ENCODE data around the gene RAI14.

DNA sequence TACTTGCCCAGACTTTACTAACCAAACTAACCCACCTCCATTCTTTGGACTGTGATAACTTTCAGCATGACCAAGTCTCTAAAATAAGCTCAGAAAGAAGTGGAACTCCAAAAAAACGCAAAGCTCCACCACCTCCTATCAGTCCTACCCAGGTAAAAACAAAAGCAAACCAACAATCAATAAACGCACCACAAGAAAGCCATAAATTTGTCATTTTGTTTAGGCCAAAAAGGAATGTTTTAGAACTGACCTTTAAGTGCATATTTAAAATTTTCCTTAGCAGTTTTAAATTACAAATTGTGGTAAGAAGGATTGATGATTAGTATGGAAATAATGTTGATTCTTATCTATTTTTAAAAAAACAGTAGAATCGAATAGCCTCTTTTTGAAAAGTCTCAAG is 157.4 kb downstream of the RAI14 start:
- TF ChIP-seq, protein P1, sequence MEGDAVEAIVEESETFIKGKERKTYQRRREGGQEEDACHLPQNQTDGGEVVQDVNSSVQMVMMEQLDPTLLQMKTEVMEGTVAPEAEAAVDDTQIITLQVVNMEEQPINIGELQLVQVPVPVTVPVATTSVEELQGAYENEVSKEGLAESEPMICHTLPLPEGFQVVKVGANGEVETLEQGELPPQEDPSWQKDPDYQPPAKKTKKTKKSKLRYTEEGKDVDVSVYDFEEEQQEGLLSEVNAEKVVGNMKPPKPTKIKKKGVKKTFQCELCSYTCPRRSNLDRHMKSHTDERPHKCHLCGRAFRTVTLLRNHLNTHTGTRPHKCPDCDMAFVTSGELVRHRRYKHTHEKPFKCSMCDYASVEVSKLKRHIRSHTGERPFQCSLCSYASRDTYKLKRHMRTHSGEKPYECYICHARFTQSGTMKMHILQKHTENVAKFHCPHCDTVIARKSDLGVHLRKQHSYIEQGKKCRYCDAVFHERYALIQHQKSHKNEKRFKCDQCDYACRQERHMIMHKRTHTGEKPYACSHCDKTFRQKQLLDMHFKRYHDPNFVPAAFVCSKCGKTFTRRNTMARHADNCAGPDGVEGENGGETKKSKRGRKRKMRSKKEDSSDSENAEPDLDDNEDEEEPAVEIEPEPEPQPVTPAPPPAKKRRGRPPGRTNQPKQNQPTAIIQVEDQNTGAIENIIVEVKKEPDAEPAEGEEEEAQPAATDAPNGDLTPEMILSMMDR (conservative IDR thresholded peaks at IDR 0.05; ENCODE audit: low read depth, low read length), result no peak
- TF ChIP-seq EZH2 (IDR thresholded peaks at IDR 0.05; ENCODE audit: borderline replicate concordance, low read depth, low read length, poor library complexity, severe bottlenecking), result no peak

All from A673 (cell line).